Dermis blood vessel endothelial cell (primary cell): ENCODE data around the gene TADA3. TPM values are rescaled to one million over a fixed set of nuclear protein-coding genes. Genes with fewer than 3 reads are reported as not detected.

Experiments
- DNase-seq: peaks from one replicate; pipeline ENCODE4 v3.0.0; 2010
- total RNA-seq: library from RNA; depleted of rRNA; stranded (reverse); fragments of >200 nt; gene quantifications from 2 replicates; pipeline ENCODE4 v1.2.3, GENCODE V29; 2014

The TADA3 gene
- 39.5 and 60.6 TPM in 2 replicates for total RNA-seq

GRCh38 chr3:9792405-9793160 is at the start of gene TADA3, which contains the start of gene ARPC4:
Gene TADA3 (minus strand): TSS chr3:9792473. CDS start chr3:9791466, 1,007 bp downstream.
Gene ARPC4 (plus strand): TSS chr3:9793082. CDS start chr3:9793122, 40 bp downstream.
- peak; percentile 96 for DNase-seq

- no peak for DNase-seq
Observed at GRCh38 chr3:9841015-9841414, 48.7 kb upstream of the TADA3 start.

- no peak for DNase-seq
Observed at GRCh38 chr3:9838856-9839255, 46.6 kb upstream of the TADA3 start.

- DNase-seq, result peak; percentile 84
Observed at GRCh38 chr3:9837701-9838582, 45.7 kb upstream of the TADA3 start.

GRCh38 chr3:9834520-9835380 is 42.5 kb upstream of the TADA3 start:
- DNase-seq, result no peak

GRCh38 chr3:9833078-9833477 is 40.8 kb upstream of the TADA3 start:
- no peak for DNase-seq

GRCh38 chr3:9831253-9831652 is 39.0 kb upstream of the TADA3 start:
- no peak for DNase-seq

GRCh38 chr3:9828801-9829755 is 36.8 kb upstream of the TADA3 start:
- no peak for DNase-seq

GRCh38 chr3:9826815-9827573 is 34.7 kb upstream of the TADA3 start:
- peak; percentile 41 for DNase-seq

GRCh38 chr3:9825451-9826040 is 33.3 kb upstream of the TADA3 start:
- DNase-seq, result no peak

- DNase-seq, result peak; percentile 50
Observed at GRCh38 chr3:9820946-9821345, 28.7 kb upstream of the TADA3 start.

- no peak for DNase-seq
Observed at GRCh38 chr3:9820543-9820942, 28.3 kb upstream of the TADA3 start.

GRCh38 chr3:9818666-9819335 is 26.5 kb upstream of the TADA3 start:
- no peak for DNase-seq

- DNase-seq, result no peak
Observed at GRCh38 chr3:9817436-9817835, 25.2 kb upstream of the TADA3 start.

- DNase-seq, result no peak
Observed at GRCh38 chr3:9815986-9816385, 23.7 kb upstream of the TADA3 start.

GRCh38 chr3:9812870-9813483 is 20.7 kb upstream of the TADA3 start:
- DNase-seq, result no peak

GRCh38 chr3:9810846-9811245 is 18.6 kb upstream of the TADA3 start:
- no peak for DNase-seq

GRCh38 chr3:9810433-9810770 is 18.1 kb upstream of the TADA3 start:
- peak; percentile 15 for DNase-seq
